Trophoblast cell (in vitro differentiated cells and primary cell): ENCODE results near the gene VAT1L.

Experiments
- DNase-seq, 2 donors: peaks; one replicate each; pipeline ENCODE4 v3.0.0-alpha.2; 2016
- H2AFZ ChIP-seq: 2 replicates; pipeline ENCODE4 v1.6.1; 2013; ENCODE audit warnings: low read length, moderate library complexity, mild to moderate bottlenecking; ENCODE audit not compliant: insufficient read depth, poor library complexity
- H2AK5ac ChIP-seq: 2 replicates; pipeline ENCODE4 v1.6.1; 2013; ENCODE audit warnings: mild to moderate bottlenecking, low read length
- H2BK120ac ChIP-seq: 2 replicates; pipeline ENCODE4 v1.6.1; 2013; ENCODE audit warnings: low read length, mild to moderate bottlenecking, moderate library complexity; ENCODE audit not compliant: insufficient read depth, poor library complexity
- H2BK12ac ChIP-seq: 2 replicates; pipeline ENCODE4 v1.6.1; 2013; ENCODE audit warnings: mild to moderate bottlenecking, low read length, moderate library complexity
- H2BK5ac ChIP-seq: 2 replicates; pipeline ENCODE4 v1.6.1; 2013; ENCODE audit warnings: low read length, low read depth, moderate library complexity, mild to moderate bottlenecking; ENCODE audit not compliant: poor library complexity
- H3K14ac ChIP-seq: 2 replicates; pipeline ENCODE4 v1.6.1; 2013; ENCODE audit warnings: mild to moderate bottlenecking, low read length
- H3K18ac ChIP-seq: 2 replicates; pipeline ENCODE4 v1.6.1; 2013; ENCODE audit warnings: mild to moderate bottlenecking, low read length
- H3K23ac ChIP-seq: 2 replicates; pipeline ENCODE4 v1.6.1; 2013; ENCODE audit warnings: low read length
- H3K27ac ChIP-seq: 2 replicates; pipeline ENCODE4 v1.5.1; 2013; ENCODE audit warnings: low read depth, mild to moderate bottlenecking, inconsistent platforms, low read length, moderate library complexity
- H3K27me3 ChIP-seq: 2 replicates; pipeline ENCODE4 v1.6.1; 2013; ENCODE audit warnings: inconsistent platforms, mild to moderate bottlenecking, low read length, moderate library complexity; ENCODE audit not compliant: insufficient read depth
- H3K36me3 ChIP-seq, 2 experiments: 1 replicate in 1 of 2; 2 replicates in 1 of 2; pipeline ENCODE4 v1.6.1; 2013; ENCODE audit warnings: low read length in 2 of 2, mild to moderate bottlenecking in 2 of 2, moderate library complexity in 1 of 2; ENCODE audit not compliant: insufficient read depth in 2 of 2, control insufficient read depth in 1 of 2
- H3K4ac ChIP-seq: 2 replicates; pipeline ENCODE4 v1.6.1; 2013; ENCODE audit warnings: low read depth, mild to moderate bottlenecking, low read length, moderate library complexity
- H3K4me1 ChIP-seq, 2 experiments: 1 replicate in 1 of 2; 2 replicates in 1 of 2; pipeline ENCODE4 v1.6.1; 2013; ENCODE audit warnings: low read length in 2 of 2, mild to moderate bottlenecking in 2 of 2, moderate library complexity in 1 of 2; ENCODE audit not compliant: insufficient read depth in 2 of 2, control insufficient read depth in 1 of 2
- H3K4me2 ChIP-seq: 2 replicates; pipeline ENCODE4 v1.6.1; 2013; ENCODE audit warnings: inconsistent platforms, mild to moderate bottlenecking, low read length, moderate library complexity
- H3K4me3 ChIP-seq: 2 replicates; pipeline ENCODE4 v1.5.1; 2013; ENCODE audit warnings: mild to moderate bottlenecking, low read depth, low read length, inconsistent platforms
- H3K79me1 ChIP-seq: one replicate; pipeline ENCODE4 v1.6.1; 2013; ENCODE audit warnings: low read length
- H3K79me2 ChIP-seq: 2 replicates; pipeline ENCODE4 v1.6.1; 2013; ENCODE audit warnings: low read length, mild to moderate bottlenecking; ENCODE audit not compliant: control insufficient read depth, insufficient read depth, poor library complexity
- H3K9ac ChIP-seq: 2 replicates; pipeline ENCODE4 v1.6.1; 2013; ENCODE audit warnings: mild to moderate bottlenecking, low read length
- H3K9me3 ChIP-seq: 2 replicates; pipeline ENCODE4 v1.6.1; 2013; ENCODE audit warnings: low read depth, mild to moderate bottlenecking, control low read depth, inconsistent platforms, low read length; ENCODE audit not compliant: insufficient read depth
- H4K12ac ChIP-seq: 2 replicates; pipeline ENCODE4 v1.6.1; 2013; ENCODE audit warnings: low read depth, mild to moderate bottlenecking, low read length, moderate library complexity
- H4K8ac ChIP-seq: 2 replicates; pipeline ENCODE4 v1.6.1; 2013; ENCODE audit warnings: low read depth, mild to moderate bottlenecking, low read length, moderate library complexity
- H4K91ac ChIP-seq: one replicate; pipeline ENCODE4 v1.6.1; 2013; ENCODE audit warnings: low read depth, mild to moderate bottlenecking, low read length, moderate library complexity
- WGBS: extraction: QIAGEN DNeasy Blood & Tissue Kit; methylation state at CpG from one replicate; pipeline ENCODE4 v1.1.7; 2013; ENCODE audit warnings: missing lambda C conversion rate; ENCODE audit not compliant: insufficient read length, insufficient coverage; ENCODE audit errors: extremely low coverage; 5-methylcytosine and 5-hydroxymethylcytosine counted together

Gene VAT1L

GRCh38 chr16:77916111-77916510 is 127.7 kb downstream of the VAT1L start:
- no peak overlapping the region for H3K14ac ChIP-seq
- no peak overlapping the region for H3K9ac ChIP-seq
- no peak overlapping the region for H3K18ac ChIP-seq
- no CpG with 5 or more reads among the region's 9 CpGs for WGBS
- no peaks in the 10 kb centered on the region for H3K36me3 ChIP-seq
- no peaks in the 10 kb centered on the region for H3K27me3 ChIP-seq
- no peak for DNase-seq
- H3K23ac ChIP-seq: no peak overlapping the region
- H3K4me3 ChIP-seq: no peak overlapping the region
- no peak overlapping the region for H4K8ac ChIP-seq
- H3K79me1 ChIP-seq: no peaks in the 10 kb centered on the region
- H2BK12ac ChIP-seq: no peak overlapping the region
- no peak overlapping the region for H3K4me2 ChIP-seq
- H3K4me1 ChIP-seq: no peaks in the 10 kb centered on the region
- H2BK120ac ChIP-seq: no peak overlapping the region
- no peaks in the 10 kb centered on the region for H3K79me2 ChIP-seq
- H4K91ac ChIP-seq: no peak overlapping the region
- H2AFZ ChIP-seq: no peak overlapping the region
- no peak overlapping the region for H4K12ac ChIP-seq
- H3K9me3 ChIP-seq: no peaks in the 10 kb centered on the region
- H3K4ac ChIP-seq: no peak overlapping the region
- H2AK5ac ChIP-seq: no peak overlapping the region
- no peak overlapping the region for H3K27ac ChIP-seq
- no peak overlapping the region for H2BK5ac ChIP-seq

- Histone ChIP-seq H3K27me3 (no peaks in the 10 kb centered on the region), H4K91ac (no peak overlapping the region), H3K23ac (no peak overlapping the region), H3K4me2 (no peak overlapping the region), H3K4me3 (no peak overlapping the region), H3K9me3 (no peaks in the 10 kb centered on the region), H3K27ac (no peak overlapping the region), H3K18ac (no peak overlapping the region), H2BK120ac (no peak overlapping the region), H3K79me1 (no peaks in the 10 kb centered on the region), H3K9ac (no peak overlapping the region), H2BK12ac (no peak overlapping the region), H3K79me2 (no peaks in the 10 kb centered on the region), H3K36me3 (no peaks in the 10 kb centered on the region), H3K4me1 (no peaks in the 10 kb centered on the region), H2AK5ac (no peak overlapping the region), H3K4ac (no peak overlapping the region), H2AFZ (no peak overlapping the region), H4K12ac (no peak overlapping the region), H2BK5ac (no peak overlapping the region), H3K14ac (no peak overlapping the region), H4K8ac (no peak overlapping the region)
- DNase-seq: no peak
- WGBS: no CpG with 5 or more reads among the region's 3 CpGs
These were observed 129.6 kb downstream of the VAT1L start for GRCh38 chr16:77917971-77918370.

GRCh38 chr16:77918809-77919707 is 130.7 kb downstream of the VAT1L start:
- no peaks in the 10 kb centered on the region for H3K79me1 ChIP-seq
- H2BK12ac ChIP-seq: no peak overlapping the region
- no peak overlapping the region for H4K91ac ChIP-seq
- no peaks in the 10 kb centered on the region for H3K9me3 ChIP-seq
- H3K4ac ChIP-seq: no peak overlapping the region
- H3K36me3 ChIP-seq: no peaks in the 10 kb centered on the region
- H2AFZ ChIP-seq: no peak overlapping the region
- H4K8ac ChIP-seq: no peak overlapping the region
- H2AK5ac ChIP-seq: no peak overlapping the region
- H3K4me3 ChIP-seq: no peak overlapping the region
- no peaks in the 10 kb centered on the region for H3K4me1 ChIP-seq
- H4K12ac ChIP-seq: no peak overlapping the region
- H3K4me2 ChIP-seq: no peak overlapping the region
- no CpG with 5 or more reads among the region's 8 CpGs for WGBS
- H2BK120ac ChIP-seq: no peak overlapping the region
- H3K79me2 ChIP-seq: no peaks in the 10 kb centered on the region
- no peak overlapping the region for H3K27ac ChIP-seq
- H3K14ac ChIP-seq: no peak overlapping the region
- no peak overlapping the region for H3K18ac ChIP-seq
- no peak overlapping the region for H2BK5ac ChIP-seq
- H3K9ac ChIP-seq: no peak overlapping the region
- no peak for DNase-seq
- no peaks in the 10 kb centered on the region for H3K27me3 ChIP-seq
- H3K23ac ChIP-seq: no peak overlapping the region

GRCh38 chr16:77919761-77920415 is 131.5 kb downstream of the VAT1L start:
- Histone ChIP-seq H4K8ac (no peak overlapping the region), H3K23ac (no peak overlapping the region), H2AFZ (no peak overlapping the region), H2AK5ac (no peak overlapping the region), H3K4me2 (no peak overlapping the region), H3K27ac (no peak overlapping the region), H3K27me3 (no peaks in the 10 kb centered on the region), H2BK12ac (no peak overlapping the region), H3K14ac (no peak overlapping the region), H3K18ac (no peak overlapping the region), H3K79me1 (no peaks in the 10 kb centered on the region), H3K9ac (no peak overlapping the region), H3K4ac (no peak overlapping the region), H4K12ac (no peak overlapping the region), H3K79me2 (no peaks in the 10 kb centered on the region), H2BK120ac (no peak overlapping the region), H3K9me3 (no peaks in the 10 kb centered on the region), H4K91ac (no peak overlapping the region), H2BK5ac (no peak overlapping the region), H3K36me3 (no peaks in the 10 kb centered on the region), H3K4me1 (no peaks in the 10 kb centered on the region), H3K4me3 (no peak overlapping the region)
- no CpG with 5 or more reads among the region's 8 CpGs for WGBS
- DNase-seq: no peak
